ENCODE results near the gene APBB2.
"Not testable (repeated sequence)": the region's sequence is repeated elsewhere in the genome, so short reads cannot be mapped to it uniquely, and the experiment has no call there.

The APBB2 gene

GRCh38 chr4:41012293-41012692 is 202.0 kb downstream of the APBB2 start:
- no peak for DNase-seq

DNA sequence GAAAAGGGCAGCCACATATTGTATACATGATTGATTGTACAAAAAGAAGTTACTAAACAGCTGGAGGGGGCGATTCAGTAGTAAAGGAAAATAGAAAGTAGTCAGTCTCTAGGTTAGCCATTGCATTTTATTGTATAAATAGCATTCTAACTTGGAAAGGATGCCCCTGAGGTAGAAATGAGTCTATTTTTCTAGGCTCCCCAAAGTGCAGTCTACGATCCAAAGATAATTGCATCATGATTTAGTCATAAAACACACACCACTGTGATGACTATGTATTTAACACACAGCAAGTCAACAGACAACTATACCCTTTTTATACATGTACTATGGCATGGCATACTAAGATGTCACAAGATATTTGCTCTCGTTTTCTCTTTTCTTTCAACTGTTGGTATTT is 204.9 kb downstream of the APBB2 start:
- DNase-seq, result peak; percentile 33

- DNase-seq, result no peak
Measured at GRCh38 chr4:41006141-41006540, 208.2 kb downstream of the APBB2 start.

DNA sequence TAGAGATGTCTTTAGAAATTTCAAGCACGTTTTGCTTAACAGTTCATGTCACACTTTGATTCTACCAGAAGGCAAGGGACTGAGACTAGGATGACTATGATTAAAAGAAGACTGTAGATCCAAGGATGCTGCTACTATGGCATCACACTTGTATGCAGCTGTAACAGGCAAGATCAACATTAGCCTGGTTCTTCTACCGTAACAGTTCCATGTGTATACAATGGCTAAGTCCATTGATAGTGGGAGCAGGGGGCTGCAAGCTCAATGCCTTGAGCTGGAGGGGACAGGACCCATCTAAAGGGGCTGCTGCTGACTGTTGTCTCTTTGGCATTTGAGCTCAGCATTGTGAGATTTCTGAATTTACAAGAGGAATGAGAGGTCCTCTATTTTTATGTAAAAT is 212.0 kb downstream of the APBB2 start:
- no peak for DNase-seq

- no peak for DNase-seq
Measured at GRCh38 chr4:41000356-41000755, 214.0 kb downstream of the APBB2 start.

GRCh38 chr4:40998675-40999358 is 215.5 kb downstream of the APBB2 start:
- no peak for DNase-seq

DNA sequence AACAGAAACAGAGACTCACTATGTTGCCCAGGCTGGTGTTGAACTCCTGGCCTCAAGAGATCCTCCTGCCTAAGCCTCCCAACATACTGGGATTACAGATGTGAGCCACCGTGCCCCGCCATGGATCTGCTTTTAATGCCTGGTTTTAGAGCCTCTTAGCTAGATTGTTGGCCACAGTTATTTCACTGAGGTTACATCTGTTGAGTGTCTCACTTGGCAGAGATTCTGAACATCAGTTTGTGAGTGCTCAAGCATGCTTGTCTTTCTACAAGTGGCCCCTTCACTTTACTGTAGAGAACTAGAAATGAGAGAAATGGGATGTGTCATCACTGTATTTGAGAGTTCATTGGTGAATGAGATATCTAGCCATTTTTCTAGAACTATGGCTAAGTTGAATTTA is 218.5 kb downstream of the APBB2 start:
- no peak for DNase-seq

- DNase-seq, result peak; percentile 36
Measured at GRCh38 chr4:40994321-40994720, 220.0 kb downstream of the APBB2 start.

DNA sequence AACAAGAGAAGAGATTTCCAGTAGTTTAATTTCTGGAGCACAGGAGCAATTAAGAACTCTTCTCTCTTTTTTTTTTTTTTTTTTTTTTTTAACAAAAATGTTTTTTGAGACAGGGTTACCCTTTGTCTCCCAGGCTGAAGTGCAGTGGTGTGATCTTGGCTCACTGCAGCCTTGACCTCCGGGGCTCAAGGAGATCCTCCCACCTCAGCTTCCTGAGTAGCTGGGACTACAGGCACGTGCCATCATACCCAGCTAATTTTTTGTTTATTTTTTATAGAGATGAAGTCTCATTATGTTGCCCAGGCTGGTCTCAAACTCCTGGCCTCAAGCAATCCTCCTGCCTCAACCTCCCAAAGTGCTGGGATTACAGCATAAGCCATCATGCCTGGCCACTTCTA is 221.0 kb downstream of the APBB2 start:
- not testable (repeated sequence) for DNase-seq

DNA sequence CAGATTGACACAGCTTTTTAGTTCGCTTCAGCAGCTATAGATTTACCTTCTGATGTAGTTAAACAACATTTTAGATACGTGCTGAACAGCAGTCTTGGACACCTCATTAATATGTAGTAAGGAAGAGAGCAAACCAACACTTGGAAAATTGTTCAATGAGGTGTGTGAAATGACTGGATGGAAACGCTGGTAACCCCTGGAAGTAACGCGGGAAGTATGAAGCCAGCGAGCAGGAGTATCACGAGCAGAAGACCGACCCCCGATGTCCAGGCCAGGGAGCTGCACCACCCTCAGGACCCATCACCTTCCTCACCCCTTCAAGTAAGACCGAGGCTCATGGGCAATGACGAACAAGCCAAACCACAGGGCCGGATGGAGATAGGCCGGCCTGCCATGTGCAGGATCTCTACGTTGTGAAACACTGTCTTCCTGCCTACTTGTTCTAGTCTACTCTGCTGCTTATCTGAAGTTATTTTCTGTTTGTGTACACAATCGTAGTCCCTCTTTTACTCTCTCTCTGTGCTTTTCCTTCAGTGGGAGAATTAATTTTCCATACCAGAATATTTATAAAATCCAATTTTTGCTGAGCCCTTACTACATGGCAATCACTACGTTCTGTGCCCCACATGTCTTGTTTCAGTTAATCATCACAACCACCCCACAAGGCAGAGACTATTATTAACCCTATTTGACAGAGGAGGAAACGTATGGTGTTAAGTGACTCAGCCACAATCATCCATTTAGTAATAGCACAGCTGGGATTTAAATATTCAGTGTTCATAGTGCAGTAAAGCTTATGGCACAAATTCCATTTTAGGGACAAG is 221.7 kb downstream of the APBB2 start:
- DNase-seq, result peak; percentile 28

GRCh38 chr4:40991908-40992307 is 222.4 kb downstream of the APBB2 start:
- DNase-seq, result no peak

- DNase-seq, result peak; percentile 80
Measured at GRCh38 chr4:40990899-40991265, 223.5 kb downstream of the APBB2 start.

GRCh38 chr4:40990236-40990898 is 224.0 kb downstream of the APBB2 start:
- peak; percentile 94 for DNase-seq

- no peak for DNase-seq
Measured at GRCh38 chr4:40987151-40987550, 227.2 kb downstream of the APBB2 start.

- DNase-seq, result no peak
Measured at GRCh38 chr4:40986375-40986774, 228.0 kb downstream of the APBB2 start.

- peak; percentile 8 for DNase-seq
Measured at GRCh38 chr4:40984051-40984450, 230.3 kb downstream of the APBB2 start.

GRCh38 chr4:40980318-40980883 is 233.9 kb downstream of the APBB2 start:
- peak; percentile 10 for DNase-seq

DNA sequence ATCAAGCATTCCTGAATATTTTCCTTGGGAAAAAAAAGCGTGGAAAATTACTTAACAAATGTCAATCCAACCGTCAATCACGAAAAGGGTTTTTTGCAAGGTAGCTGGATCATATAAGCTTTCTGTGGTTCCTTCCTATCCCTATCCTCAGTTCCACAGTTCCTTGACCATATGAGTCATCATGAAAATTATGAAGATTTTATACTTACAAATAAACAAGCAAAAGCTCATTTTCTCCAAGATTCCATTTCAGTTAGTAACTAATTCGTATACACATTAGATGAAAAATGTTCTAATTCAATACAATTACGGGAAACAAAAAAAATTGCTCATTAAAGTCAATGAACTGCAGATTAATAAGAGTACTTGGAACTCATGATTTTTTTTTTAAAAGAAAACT is 235.8 kb downstream of the APBB2 start:
- DNase-seq, result no peak

DNA sequence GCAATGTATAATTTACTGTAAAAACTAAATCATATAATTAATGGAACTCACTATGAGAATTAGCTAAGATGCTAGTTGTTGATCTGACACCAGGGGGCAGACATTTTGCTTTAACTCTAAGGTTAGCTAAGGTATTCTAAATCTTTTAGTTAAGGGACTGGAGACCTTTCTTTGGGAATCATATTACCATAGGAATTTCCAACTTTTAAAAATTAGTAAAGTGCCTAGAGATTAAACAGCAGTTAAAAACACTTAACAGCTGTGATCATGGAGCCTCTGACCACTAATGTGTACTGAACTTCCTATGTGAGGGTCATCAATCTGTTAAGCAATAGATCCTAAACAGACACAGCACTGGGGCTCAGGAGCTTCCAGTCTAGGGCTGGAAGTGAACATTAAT is 238.0 kb downstream of the APBB2 start:
- peak; percentile 63 for DNase-seq

- DNase-seq, result no peak
Measured at GRCh38 chr4:40972722-40973121, 241.6 kb downstream of the APBB2 start.

- no peak for DNase-seq
Measured at GRCh38 chr4:40971338-40971737, 243.0 kb downstream of the APBB2 start.

DNA sequence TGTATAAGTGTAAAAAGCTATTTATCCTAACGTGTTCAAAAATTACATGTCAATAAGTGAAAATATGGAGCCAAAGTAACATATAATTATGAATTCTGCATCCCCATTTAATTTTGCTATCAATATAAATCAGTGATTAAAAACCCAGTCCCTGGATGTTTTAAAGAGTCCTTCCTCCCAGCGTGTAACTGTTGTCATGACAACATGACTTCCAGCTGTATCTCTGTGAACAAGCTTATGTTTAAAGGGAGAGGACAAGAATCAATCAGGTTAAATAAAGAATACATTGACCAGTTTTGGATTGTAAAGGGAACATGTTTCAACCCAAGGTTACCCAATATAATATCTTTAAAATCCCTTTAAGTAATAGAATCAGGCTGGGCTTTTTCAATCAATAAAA is 244.8 kb downstream of the APBB2 start:
- no peak for DNase-seq

- DNase-seq, result no peak
Measured at GRCh38 chr4:40967550-40967949, 246.8 kb downstream of the APBB2 start.

- DNase-seq, result no peak
Measured at GRCh38 chr4:40966091-40966490, 248.3 kb downstream of the APBB2 start.
